ENCODE results near the gene CPNE6. TPM values are rescaled to one million over a fixed set of nuclear protein-coding genes. Genes with fewer than 3 reads are reported as not detected.

CPNE6 gene
- polyA plus RNA-seq, 3 donors, result not detected

GRCh38 chr14:24037658-24038037 lies 33.7 kb upstream of the CPNE6 start:
- Histone ChIP-seq H4K20me1 (ENCODE audit: insufficient read depth, low read length) (no peaks in the 10 kb centered on the region), H3K4me2 (replicated peaks; ENCODE audit: extremely low read depth, low read length, poor library complexity, severe bottlenecking) (no peak overlapping the region), H3K9me3 (replicated peaks in 1 of 2; ENCODE audit: control insufficient read depth in 1 of 2, insufficient read depth in 1 of 2, low read length in 2 of 2) (no peaks in the 10 kb centered on the region), H3K36me3 (replicated peaks in 1 of 2; ENCODE audit: control insufficient read depth in 1 of 2, insufficient read depth in 2 of 2, low read length in 2 of 2) (no peaks in the 10 kb centered on the region), H3K4me3 (replicated peaks in 1 of 3; ENCODE audit: low read depth in 2 of 3, low read length in 3 of 3) (no peak overlapping the region), H3K9ac (ENCODE audit: insufficient read depth, low read length, poor library complexity, severe bottlenecking) (no peak overlapping the region), H3K79me2 (ENCODE audit: insufficient read depth, low read length) (no peaks in the 10 kb centered on the region), H2AFZ (ENCODE audit: insufficient read depth, low read depth, low read length, poor library complexity, severe bottlenecking) (no peak overlapping the region), H3K4me1 (ENCODE audit: control insufficient read depth in 1 of 2, insufficient read depth in 2 of 2, low read length in 2 of 2) (peaks cover 41 to 51% of the 10 kb centered on the region in 2 donors), H3K27ac (ENCODE audit: low read depth in 1 of 2, low read length in 2 of 2) (no peak overlapping the region), H3K27me3 (ENCODE audit: control insufficient read depth in 2 of 2, insufficient read depth in 2 of 2, low read length in 2 of 2) (no peaks in the 10 kb centered on the region)
- Mint-ChIP-seq H3K27me3 (ENCODE audit: low read depth in 3 of 3) (peaks cover 0 to 1% (median 0%) of the 10 kb centered on the region in 3 donors), H3K4me1 (peaks cover 58% of the 10 kb centered on the region), H3K4me3 (no peak overlapping the region), H3K27ac (no peak overlapping the region), H3K36me3 (no peaks in the 10 kb centered on the region), H3K9me3 (peaks cover 0 to 2% (median 0%) of the 10 kb centered on the region in 7 donors)
- intact Hi-C loops (cut with micrococcal nuclease), result no loop called here
- TF ChIP-seq CTCF (IDR thresholded peaks at IDR 0.05), result no peak
- DNase-seq, result no peak
- WGBS (ENCODE audit: insufficient coverage), result 89% methylated on average over 8 of the region's 14 CpGs

DNA sequence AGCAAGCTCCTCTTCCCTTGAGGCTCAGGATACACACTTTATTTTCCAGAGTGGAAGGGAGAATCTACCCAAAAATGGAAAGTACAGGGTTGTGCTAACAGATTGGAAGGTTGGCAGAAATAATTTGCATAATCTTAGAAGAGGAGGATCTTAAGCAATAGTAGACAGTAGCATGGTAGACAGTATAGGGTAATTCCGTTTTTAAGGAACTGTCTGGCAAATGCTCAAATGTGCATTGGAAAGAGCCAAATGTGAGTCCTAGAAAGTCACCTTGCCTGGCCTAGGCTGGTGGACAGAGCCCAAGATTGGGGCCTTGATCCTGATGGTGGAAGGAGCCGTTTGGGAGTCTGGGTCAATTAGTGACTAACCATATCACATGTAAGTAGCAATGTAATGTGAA lies 32.7 kb upstream of the CPNE6 start:
- H3K27ac ChIP-seq (ENCODE audit: low read depth in 1 of 2, low read length in 2 of 2), result no peak overlapping the region
- no peaks in the 10 kb centered on the region for H3K36me3 ChIP-seq (replicated peaks in 1 of 2; ENCODE audit: control insufficient read depth in 1 of 2, insufficient read depth in 2 of 2, low read length in 2 of 2)
- 14% methylated on average over 1 of the region's 2 CpGs for WGBS (ENCODE audit: insufficient coverage)
- no peaks in the 10 kb centered on the region for H3K27me3 ChIP-seq (ENCODE audit: control insufficient read depth in 2 of 2, insufficient read depth in 2 of 2, low read length in 2 of 2)
- no peak overlapping the region for H3K4me3 ChIP-seq (replicated peaks in 1 of 3; ENCODE audit: low read depth in 2 of 3, low read length in 3 of 3)
- Mint-ChIP-seq H3K9me3 (peaks cover 0 to 4% (median 0%) of the 10 kb centered on the region in 7 donors), H3K27ac (peak overlapping the region in 4 of 7 donors; percentile 35 to 75 (median 70)), H3K27me3 (ENCODE audit: low read depth in 3 of 3) (peaks cover 0 to 1% (median 0%) of the 10 kb centered on the region in 3 donors), H3K4me1 (peaks cover 47% of the 10 kb centered on the region), H3K4me3 (peak overlapping the region; percentile 31 to 42), H3K36me3 (no peaks in the 10 kb centered on the region)
- TF ChIP-seq CTCF (IDR thresholded peaks at IDR 0.05), result no peak
- peaks cover 31 to 41% of the 10 kb centered on the region in 2 donors for H3K4me1 ChIP-seq (ENCODE audit: control insufficient read depth in 1 of 2, insufficient read depth in 2 of 2, low read length in 2 of 2)
- H4K20me1 ChIP-seq (ENCODE audit: insufficient read depth, low read length), result no peaks in the 10 kb centered on the region
- H3K9ac ChIP-seq (ENCODE audit: insufficient read depth, low read length, poor library complexity, severe bottlenecking), result no peak overlapping the region
- H3K4me2 ChIP-seq (replicated peaks; ENCODE audit: extremely low read depth, low read length, poor library complexity, severe bottlenecking), result no peak overlapping the region
- peak in 2 of 3 donors; percentile 68 to 73 for DNase-seq
- H3K79me2 ChIP-seq (ENCODE audit: insufficient read depth, low read length), result no peaks in the 10 kb centered on the region
- no peaks in the 10 kb centered on the region for H3K9me3 ChIP-seq (replicated peaks in 1 of 2; ENCODE audit: control insufficient read depth in 1 of 2, insufficient read depth in 1 of 2, low read length in 2 of 2)
- H2AFZ ChIP-seq (ENCODE audit: insufficient read depth, low read depth, low read length, poor library complexity, severe bottlenecking), result no peak overlapping the region
- intact Hi-C loops (cut with micrococcal nuclease), result no loop called here
